GM21381 (cell line): ENCODE measurements around the gene AP5Z1.
A peak's percentile ranks its signal among the peaks of the same experiment; 100 is the strongest.

ENCODE experiments used
- ATAC-seq: cut with Tn5 transposase; IDR thresholded peaks from one replicate; pipeline ENCODE4 v1.9.1; 2021; ENCODE audit warnings: mild to moderate bottlenecking, moderate library complexity; ENCODE audit not compliant: unreplicated experiment

The AP5Z1 gene

GRCh38 chr7:4745265-4745919 is 30.0 kb upstream of the AP5Z1 start:
- no peak for ATAC-seq

GRCh38 chr7:4745971-4746919 is 29.2 kb upstream of the AP5Z1 start:
- ATAC-seq, result no peak

- no peak for ATAC-seq
These were observed 28.4 kb upstream of the AP5Z1 start for GRCh38 chr7:4747013-4747412.

- no peak for ATAC-seq
These were observed 27.7 kb upstream of the AP5Z1 start for GRCh38 chr7:4747746-4748145.

- ATAC-seq, result no peak
These were observed 27.2 kb upstream of the AP5Z1 start for GRCh38 chr7:4748231-4748681.

GRCh38 chr7:4749363-4749762 is 26.1 kb upstream of the AP5Z1 start:
- no peak for ATAC-seq

- ATAC-seq, result no peak
These were observed 25.6 kb upstream of the AP5Z1 start for GRCh38 chr7:4749798-4750197.

- no peak for ATAC-seq
These were observed 23.9 kb upstream of the AP5Z1 start for GRCh38 chr7:4751398-4751947.

- peak; percentile 76 for ATAC-seq
These were observed 21.6 kb upstream of the AP5Z1 start for GRCh38 chr7:4753598-4754432.

GRCh38 chr7:4754433-4755010 is 20.9 kb upstream of the AP5Z1 start:
- ATAC-seq, result no peak

- no peak for ATAC-seq
These were observed 20.4 kb upstream of the AP5Z1 start for GRCh38 chr7:4755045-4755444.

GRCh38 chr7:4758111-4758510 is 17.3 kb upstream of the AP5Z1 start:
- ATAC-seq, result no peak

GRCh38 chr7:4758791-4759190 is 16.6 kb upstream of the AP5Z1 start:
- ATAC-seq, result no peak

GRCh38 chr7:4759211-4759610 is 16.2 kb upstream of the AP5Z1 start:
- ATAC-seq, result no peak

GRCh38 chr7:4760952-4761351 is 14.5 kb upstream of the AP5Z1 start:
- ATAC-seq, result no peak

- ATAC-seq, result no peak
These were observed 13.0 kb upstream of the AP5Z1 start for GRCh38 chr7:4762121-4763055.

GRCh38 chr7:4763091-4763793 is 12.2 kb upstream of the AP5Z1 start:
- no peak for ATAC-seq

GRCh38 chr7:4763794-4764185 is 11.6 kb upstream of the AP5Z1 start:
- no peak for ATAC-seq
